HG02885 (cell line): ENCODE measurements around the gene P2RX3.
"Not testable (repeated sequence)": the region's sequence is repeated elsewhere in the genome, so short reads cannot be mapped to it uniquely, and the experiment has no call there.

ENCODE experiments used
- ATAC-seq: cut with Tn5 transposase; IDR thresholded peaks from one replicate; pipeline ENCODE4 v1.9.1; 2021; ENCODE audit warnings: mild to moderate bottlenecking; ENCODE audit not compliant: unreplicated experiment, poor library complexity

P2RX3 gene

DNA sequence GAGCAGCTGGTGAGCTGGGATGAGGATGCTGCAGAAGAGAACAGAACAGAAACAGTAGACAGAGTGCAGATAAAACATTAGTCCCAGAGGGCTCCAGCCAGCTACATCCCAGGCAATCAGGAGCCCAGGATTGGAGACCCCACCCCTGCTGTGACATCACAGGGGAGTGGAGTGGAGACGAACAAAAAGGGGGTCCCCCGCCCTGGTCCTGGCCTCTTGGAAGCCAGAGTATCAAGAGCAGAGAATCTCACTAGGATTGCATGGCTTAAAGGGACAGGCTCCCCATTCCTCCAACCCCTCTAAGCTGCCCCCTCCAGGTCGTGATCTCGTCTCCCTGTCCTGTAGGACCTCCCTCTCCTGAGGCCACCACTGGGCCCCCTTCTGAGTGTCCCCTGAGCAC, at the start of gene P2RX3:
Gene P2RX3 (plus strand): TSS at position 211 of the 400 bp plus-strand sequence. CDS start 199 bp downstream, outside the sequence.
- no peak for ATAC-seq

DNA sequence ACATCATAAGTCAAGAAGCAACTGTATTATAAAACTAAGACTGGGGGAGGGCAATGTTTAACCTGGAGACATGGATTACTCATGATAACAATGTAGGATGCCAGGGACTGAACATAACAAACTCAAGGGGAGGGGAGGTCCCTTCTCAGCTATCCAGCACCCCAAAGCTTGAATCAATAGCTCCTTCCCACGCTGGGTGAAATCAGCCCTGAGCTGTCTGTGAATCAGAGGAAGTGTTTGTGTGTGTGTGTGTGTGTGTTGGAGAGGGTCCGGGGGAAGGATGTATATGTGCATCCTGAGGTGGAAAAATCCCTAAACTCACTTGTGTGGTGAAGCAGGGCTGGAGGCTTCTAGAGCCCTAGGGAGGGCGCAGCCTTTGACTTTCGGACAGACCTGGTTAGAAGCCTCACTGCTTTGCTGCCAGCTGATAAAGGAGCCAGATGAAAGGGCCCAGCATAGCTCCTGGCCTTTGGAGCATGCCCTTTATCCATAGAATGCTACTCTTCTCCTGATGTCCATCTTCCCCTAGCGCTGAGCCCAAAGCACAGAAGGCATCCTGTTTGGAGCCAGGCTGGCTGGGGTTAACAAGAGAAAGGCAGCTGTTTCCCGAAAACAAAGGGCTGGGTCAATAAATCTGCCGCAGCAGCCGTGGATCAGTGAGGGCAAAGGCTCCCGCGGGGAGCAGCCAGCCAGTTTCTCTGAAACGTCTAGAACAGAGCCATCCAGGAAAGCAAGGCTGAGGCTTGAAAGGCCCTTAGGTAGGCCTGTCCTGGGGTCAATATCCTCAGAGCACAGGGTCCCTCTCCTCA, 49.2 kb upstream of the P2RX3 start:
- no peak for ATAC-seq

DNA sequence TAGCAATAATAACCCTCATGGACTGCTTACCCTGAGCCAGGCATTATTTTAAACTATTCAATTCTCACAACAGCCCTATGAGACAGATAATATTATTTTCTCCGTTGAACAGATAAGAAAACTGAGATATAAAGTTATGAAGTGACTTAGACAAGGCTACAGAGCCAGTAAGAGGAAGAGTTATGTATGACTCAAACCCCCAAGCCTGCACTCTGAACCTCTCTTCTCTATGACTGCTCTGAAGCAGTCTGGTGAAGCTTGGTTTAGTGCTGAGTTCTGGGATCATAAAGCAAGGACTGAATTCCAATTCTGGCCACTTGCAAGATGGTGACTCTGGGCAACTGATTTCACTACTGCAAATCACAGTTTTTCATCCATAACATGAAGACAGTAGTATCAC, 47.9 kb upstream of the P2RX3 start:
- no peak for ATAC-seq

GRCh38 chr11:57294225-57295131, 43.7 kb upstream of the P2RX3 start:
- ATAC-seq = no peak

DNA sequence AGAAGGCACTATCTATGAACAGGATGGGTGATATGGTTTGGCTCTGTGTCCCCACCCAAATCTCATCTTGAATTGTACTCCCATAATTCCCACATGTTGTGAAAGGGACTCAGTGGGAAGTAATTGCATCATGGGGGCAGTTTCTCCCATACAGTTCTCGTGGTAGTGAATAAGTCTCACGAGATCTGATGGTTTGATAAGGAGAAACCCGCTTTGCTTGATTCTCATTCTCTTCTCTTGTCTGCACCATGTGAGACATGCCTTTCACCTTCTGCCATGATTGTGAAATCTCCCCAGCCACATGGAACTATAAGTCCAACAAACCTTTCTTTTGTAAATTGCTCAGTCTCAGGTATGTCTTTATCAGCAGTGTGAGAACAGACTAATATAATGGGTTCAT, 41.9 kb upstream of the P2RX3 start:
- ATAC-seq = not testable (repeated sequence)

- ATAC-seq = no peak
Observed at GRCh38 chr11:57297221-57297620, 40.9 kb upstream of the P2RX3 start.

DNA sequence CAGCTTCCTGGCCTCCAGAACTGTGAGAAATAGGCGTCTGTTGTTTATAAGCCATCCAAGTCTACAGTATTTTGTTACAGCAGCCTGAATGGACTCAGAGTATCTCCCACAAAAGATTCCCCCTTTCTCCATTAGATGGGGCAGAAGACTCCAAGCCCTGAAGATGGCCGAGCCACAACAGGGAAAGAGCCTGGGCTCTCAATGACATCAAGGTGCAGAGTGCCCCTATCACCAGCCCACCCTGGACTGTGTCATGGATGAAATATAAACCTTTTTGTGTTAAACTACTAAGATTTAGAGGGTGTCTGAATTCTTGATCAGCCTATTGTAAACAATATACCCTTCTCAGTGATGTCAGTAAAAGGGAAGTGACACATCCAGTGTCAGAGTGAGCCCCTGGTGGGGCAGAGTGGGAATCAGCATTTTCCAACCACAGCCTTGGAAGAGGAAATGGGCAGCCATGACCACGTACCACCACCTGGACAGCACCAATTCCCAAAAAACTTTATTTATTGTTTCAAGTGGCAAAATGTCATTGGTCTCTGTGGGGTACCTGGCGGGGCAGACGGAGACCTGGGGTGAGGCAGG, 38.9 kb upstream of the P2RX3 start:
- no peak for ATAC-seq

DNA sequence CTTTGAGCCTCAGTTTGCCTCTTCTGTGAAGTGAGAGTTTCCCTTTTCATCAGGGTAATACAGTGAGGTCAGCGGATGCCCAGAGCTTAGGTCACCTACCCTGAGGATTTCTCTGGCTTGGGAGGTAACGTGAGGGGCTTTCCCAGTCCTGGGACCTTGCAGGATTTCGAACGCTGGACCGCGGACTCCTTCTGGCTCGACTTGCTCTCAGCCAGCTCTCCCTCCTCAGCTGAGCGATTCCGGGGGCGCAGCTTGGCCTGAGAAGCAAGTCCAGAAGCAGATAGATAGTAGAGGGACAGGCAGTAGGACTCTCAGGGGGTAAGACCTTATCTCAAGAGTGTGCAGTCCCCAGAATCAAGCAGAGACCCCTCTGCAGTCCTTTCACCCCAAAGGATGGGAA, 37.4 kb upstream of the P2RX3 start:
- no peak for ATAC-seq

GRCh38 chr11:57301711-57302423, 36.3 kb upstream of the P2RX3 start:
- no peak for ATAC-seq

- ATAC-seq = no peak
Observed at GRCh38 chr11:57302489-57302888, 35.7 kb upstream of the P2RX3 start.

GRCh38 chr11:57303280-57303989, 34.7 kb upstream of the P2RX3 start:
- ATAC-seq = no peak

- ATAC-seq = no peak
Observed at GRCh38 chr11:57303990-57304579, 34.1 kb upstream of the P2RX3 start.

DNA sequence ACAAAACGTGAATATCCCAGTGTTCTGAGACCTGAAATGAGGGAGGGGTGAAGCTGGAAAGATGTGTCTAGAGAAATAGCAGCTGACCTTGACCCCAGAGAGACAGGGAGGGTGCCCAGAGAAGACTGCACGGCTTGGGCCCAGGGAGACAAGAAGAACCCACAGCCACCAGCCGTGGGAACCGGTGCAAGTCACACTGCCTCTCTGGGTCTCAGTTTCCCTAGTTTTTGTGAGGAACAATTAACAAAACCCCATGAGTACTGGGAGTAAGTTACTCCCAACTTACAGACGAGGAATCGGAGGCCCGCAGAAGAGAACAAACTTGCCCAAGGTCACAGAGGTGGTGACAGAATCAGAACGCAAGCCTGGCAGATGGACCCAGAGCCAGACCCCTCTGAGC, 32.6 kb upstream of the P2RX3 start:
- ATAC-seq = no peak

DNA sequence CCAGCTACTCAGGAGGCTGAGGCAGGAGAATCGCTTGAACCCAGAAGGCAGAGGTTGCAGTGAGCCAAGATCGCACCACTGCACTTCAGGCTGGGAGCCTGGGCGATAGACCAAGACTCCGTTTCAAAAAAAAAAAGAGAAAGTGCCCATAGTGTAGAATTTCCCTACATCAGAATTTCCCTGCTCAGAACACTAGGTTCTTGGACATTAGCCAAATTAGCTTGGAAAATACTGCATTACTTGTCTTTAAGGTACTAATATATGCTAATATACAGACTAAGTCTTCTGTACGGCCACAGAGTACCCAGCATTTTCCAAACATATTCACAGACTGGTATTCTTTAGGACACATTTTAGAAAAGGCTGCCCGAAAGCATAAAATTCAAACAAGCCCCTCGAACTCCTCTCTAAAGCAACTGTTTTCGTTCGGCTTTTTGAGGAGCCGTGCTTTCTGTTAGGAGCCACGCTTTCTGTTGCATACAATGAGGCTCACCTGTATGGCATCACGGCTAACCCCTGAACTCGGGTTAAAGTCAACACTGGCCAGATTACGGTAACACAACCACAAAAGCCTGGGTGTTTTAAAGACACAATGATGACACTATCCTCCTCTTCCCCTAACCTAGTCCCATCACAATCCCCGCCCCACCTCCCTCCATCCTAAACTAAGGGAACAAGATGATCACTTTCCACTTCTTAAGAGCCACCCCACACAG, 31.8 kb upstream of the P2RX3 start:
- ATAC-seq = no peak

DNA sequence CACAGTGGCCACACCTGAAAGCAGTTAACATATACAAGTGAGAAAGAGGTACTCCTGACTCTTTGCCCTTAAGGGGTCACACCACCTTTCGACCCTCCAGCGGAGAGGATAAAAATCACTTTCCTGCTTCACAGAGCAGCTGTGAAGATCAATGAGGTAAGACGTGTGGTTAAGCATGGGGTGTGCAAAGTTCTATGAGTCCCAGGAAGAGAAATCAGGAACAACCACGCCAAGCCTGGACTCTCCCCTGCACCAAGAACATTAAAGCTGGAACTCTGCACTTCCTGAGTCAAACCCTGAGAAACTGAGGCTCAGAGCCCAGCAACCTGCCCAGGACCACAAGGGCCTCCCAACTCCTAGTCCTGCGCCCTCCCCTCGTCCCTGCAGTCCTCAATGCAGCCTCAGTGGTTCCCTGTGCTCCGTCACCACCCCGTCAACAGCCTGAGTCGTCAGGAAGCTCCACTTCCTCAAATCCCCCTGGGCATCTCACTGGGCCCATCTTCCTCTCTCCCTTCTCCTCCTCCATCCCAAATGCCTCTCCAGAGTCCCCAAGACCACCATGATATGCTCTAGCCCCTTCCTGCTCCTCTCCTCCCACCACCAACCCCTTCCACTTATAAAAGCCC, 31.1 kb upstream of the P2RX3 start:
- ATAC-seq = no peak

DNA sequence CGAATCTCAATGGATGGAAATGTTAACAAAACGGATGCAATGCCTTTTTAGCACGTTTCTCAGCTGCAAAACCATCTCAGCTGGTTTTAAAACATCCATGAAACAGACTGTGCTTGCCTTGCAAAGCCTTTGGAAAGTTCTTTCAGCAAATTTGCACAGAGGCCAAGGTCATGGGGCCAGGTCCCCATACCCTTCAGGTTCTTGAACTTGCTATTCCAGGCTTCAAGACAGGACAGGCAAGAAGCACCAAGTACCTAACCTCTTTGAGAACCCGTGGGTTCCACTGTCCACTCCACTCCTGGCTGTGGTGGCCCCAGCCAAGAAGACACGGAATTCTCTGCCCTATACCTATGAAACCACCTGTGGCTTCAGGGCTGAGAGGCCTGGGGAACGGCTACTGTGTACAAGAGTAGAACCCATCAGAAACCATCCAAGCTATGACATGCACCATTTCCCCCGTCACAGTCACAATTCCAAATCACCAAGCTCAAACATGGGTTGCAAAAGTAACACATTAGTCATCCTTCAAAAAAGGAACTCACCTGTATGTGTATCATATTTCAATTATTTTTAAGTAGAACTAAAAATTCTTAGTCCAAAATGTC, 30.4 kb upstream of the P2RX3 start:
- ATAC-seq = no peak

DNA sequence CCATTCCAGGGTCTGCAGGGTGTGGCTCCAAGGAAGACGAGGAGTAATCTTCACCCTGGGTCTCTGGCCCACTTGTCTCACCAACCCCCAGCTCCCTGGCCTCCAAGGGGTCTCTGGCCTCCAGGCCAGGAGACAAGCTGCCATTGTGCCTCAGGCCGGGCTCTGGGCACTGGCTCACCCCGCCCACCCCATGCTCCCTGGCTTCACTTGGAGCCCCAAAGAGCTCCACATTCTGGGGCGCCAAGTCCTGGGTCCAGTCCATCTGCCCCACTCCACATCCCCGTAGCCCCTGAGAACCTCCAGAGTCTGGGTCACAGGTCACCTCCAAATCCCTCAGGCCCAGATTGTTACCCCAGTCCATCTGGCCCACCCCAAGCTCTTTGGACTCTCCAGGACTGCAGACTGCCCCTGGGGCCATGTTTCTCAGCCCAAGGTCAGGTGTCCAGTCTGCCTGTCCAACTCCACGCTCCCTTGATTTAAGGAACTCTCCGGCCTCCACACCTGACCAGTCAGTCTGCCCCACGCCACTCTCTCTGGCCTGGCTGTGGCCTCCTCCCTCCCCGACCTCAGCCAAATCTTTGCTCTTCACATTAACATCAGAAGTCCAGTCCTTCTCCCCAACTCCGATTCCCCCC, 29.6 kb upstream of the P2RX3 start:
- ATAC-seq = no peak
